SK-N-SH (cell line): ENCODE results near the gene PDE6D.

ENCODE experiments used
- CTCF ChIP-seq: fragments of 200-600 bp; sonication (generic); IDR thresholded peaks from 2 replicates; pipeline ENCODE4 v1.6.1; 2017; ENCODE audit warnings: antibody characterized with exemption, mild to moderate bottlenecking, moderate library complexity
- RCOR1 ChIP-seq: fragments of 150-350 bp; IDR thresholded peaks from 2 replicates; pipeline ENCODE4 v1.6.1; 2017; ENCODE audit warnings: antibody characterized with exemption, low read length
- SMC3 ChIP-seq: IDR thresholded peaks from 2 replicates; pipeline ENCODE4 v1.6.1; 2012; ENCODE audit warnings: low read depth, low read length, improper control_type of control experiment

GRCh38 chr2:231710799-231711676 is 70.0 kb downstream of the PDE6D start:
- no peak for TF ChIP-seq SMC3
- no peak for TF ChIP-seq RCOR1
- TF ChIP-seq CTCF, result peak; percentile 23
